ENCODE data around the gene DTYMK. TPM values are rescaled to one million over a fixed set of nuclear protein-coding genes. Genes with fewer than 3 reads are reported as not detected.

Gene DTYMK
- total RNA-seq, 6 experiments from 2014 or later, result 9.9 to 21.5 (median 10.4) TPM

DNA sequence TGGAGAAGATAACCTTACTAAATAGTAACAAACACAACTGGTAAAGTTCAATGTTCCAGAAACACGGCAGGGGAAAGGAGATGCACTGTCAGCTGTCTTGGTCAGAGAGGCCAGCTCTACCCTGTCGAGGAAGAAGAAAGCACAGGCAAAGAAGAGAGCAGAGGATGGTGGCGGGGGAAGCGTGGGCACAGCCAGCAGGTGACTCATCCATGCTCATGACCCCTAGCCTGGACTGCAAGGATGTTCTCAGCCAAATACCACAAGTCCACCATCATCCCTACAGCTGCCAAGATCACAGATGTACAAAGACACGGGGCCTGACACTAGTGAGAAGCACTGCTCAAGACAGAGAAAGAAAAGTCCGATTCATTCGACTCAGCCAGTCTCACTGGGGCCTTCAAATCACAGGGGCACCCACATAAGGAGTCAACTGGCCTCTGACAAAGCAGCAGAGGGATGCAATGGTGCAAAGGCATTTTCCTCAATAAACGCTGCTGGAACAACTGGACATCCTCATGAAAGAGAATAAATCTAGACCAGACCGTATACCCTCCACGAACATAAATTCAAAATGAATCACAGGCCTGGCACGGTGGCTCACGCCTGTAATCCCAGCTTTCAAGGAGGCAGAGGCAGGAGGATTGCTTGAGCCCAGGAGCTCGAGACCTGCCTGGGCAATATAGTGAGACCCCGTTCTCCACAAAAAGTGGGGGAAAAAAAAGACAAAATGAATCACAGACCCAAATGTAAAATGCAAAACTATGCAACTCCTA lies 5.6 kb downstream of the DTYMK start:
- TF ChIP-seq, protein P1, sequence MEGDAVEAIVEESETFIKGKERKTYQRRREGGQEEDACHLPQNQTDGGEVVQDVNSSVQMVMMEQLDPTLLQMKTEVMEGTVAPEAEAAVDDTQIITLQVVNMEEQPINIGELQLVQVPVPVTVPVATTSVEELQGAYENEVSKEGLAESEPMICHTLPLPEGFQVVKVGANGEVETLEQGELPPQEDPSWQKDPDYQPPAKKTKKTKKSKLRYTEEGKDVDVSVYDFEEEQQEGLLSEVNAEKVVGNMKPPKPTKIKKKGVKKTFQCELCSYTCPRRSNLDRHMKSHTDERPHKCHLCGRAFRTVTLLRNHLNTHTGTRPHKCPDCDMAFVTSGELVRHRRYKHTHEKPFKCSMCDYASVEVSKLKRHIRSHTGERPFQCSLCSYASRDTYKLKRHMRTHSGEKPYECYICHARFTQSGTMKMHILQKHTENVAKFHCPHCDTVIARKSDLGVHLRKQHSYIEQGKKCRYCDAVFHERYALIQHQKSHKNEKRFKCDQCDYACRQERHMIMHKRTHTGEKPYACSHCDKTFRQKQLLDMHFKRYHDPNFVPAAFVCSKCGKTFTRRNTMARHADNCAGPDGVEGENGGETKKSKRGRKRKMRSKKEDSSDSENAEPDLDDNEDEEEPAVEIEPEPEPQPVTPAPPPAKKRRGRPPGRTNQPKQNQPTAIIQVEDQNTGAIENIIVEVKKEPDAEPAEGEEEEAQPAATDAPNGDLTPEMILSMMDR (IDR thresholded peaks at IDR 0.05), result no peak
- no peak for TF ChIP-seq POLR2A (IDR thresholded peaks at IDR 0.05)
- ATAC-seq, result peak in 2 of 4 donors; percentile 17 to 95
- H3K27me3 ChIP-seq, result no peaks in the 10 kb centered on the region
- intact Hi-C loops (cut with DNase I), result no loop called here
- peaks cover 0 to 5% (median 0%) of the 10 kb centered on the region in 4 donors for H3K4me1 ChIP-seq
- H3K9me3 ChIP-seq, result no peaks in the 10 kb centered on the region
- no peak overlapping the region for H3K27ac ChIP-seq
- 82% methylated on average over 9 of the region's 14 CpGs for WGBS (ENCODE audit: insufficient coverage, low coverage, low lambda C conversion rate, missing lambda C conversion rate)
- H3K4me3 ChIP-seq, result no peak overlapping the region
- H3K36me3 ChIP-seq, result peaks cover 0 to 4% (median 0%) of the 10 kb centered on the region in 4 donors
- DNase-seq, result no peak

DNA sequence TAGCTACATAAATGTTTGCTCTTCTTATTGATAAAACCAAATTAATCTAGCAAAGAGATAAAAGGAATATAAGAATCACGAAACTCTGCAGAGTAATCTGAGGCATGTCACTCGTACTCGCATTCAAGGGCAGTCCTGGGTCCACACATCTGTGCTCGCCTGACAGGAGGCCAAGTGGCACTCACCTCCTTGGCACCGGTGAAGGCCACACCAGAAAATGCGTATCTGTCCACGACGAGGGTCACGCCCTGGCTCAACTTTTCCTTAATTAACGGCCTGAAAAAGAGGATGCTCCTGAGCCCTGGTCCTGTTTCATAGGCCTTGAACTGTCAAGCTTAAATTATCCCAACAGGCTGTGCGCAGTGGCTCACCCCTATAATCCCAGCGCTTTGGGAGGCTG lies 6.6 kb downstream of the DTYMK start:
- ATAC-seq, result no peak
- no peak for TF ChIP-seq POLR2A (IDR thresholded peaks at IDR 0.05)
- TF ChIP-seq, protein P1 (IDR thresholded peaks at IDR 0.05), result no peak

DNA sequence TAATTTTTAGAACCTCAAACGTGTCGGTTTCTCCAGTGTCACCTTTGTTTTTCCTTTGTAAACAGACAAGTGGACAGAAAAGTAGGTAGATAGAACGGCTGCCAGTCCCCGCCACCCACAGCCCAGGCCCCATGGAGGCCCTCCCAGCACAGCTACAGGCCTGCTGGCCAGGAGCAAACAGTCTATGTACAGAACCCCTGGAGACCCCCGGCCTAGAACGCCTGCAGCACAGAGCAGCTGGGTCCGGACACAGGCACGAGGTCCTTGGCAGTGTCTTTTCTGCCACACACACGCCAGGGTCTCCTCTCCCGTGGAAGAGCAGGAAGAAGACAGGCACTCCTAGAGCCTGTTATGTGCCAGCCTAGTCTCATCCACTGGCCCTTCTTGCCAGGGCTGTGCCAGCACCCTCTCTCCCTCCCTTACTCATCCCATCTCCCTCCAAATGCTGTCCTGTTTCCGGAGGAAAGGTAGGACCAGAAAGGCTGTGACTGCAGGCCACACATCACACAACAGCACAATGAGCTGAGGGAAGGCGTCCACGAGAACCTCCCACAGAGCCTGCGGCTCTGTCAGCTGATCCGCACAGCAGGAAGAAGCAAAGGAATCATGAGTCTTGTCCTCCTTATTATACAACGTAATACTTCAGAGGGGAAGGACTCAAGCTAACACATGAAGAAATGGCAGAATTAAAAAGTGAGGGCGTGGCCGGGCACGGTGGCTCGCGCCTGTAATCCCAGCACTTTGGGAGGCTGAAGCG lies 7.7 kb downstream of the DTYMK start:
- no peak for TF ChIP-seq POLR2A (IDR thresholded peaks at IDR 0.05)
- TF ChIP-seq, protein P1 (IDR thresholded peaks at IDR 0.05), result no peak
- Histone ChIP-seq H3K9me3 (no peaks in the 10 kb centered on the region), H3K4me3 (no peak overlapping the region), H3K27ac (no peak overlapping the region), H3K36me3 (peaks cover 0 to 4% (median 0%) of the 10 kb centered on the region in 4 donors), H3K27me3 (no peaks in the 10 kb centered on the region), H3K4me1 (no peaks in the 10 kb centered on the region)
- WGBS (ENCODE audit: insufficient coverage, low coverage, low lambda C conversion rate, missing lambda C conversion rate), result 88% methylated on average over 13 of the region's 22 CpGs
- intact Hi-C loops (cut with DNase I), result no loop called here
- ATAC-seq, result no peak
- no peak for DNase-seq

More for the DNA sequence above, 6.6 kb downstream of the DTYMK start:
- DNase-seq, result no peak
- Histone ChIP-seq H3K4me3 (no peak overlapping the region), H3K9me3 (no peaks in the 10 kb centered on the region), H3K27ac (no peak overlapping the region), H3K36me3 (peaks cover 0 to 4% (median 0%) of the 10 kb centered on the region in 4 donors), H3K4me1 (no peaks in the 10 kb centered on the region), H3K27me3 (no peaks in the 10 kb centered on the region)
- intact Hi-C loops (cut with DNase I), result no loop called here
- 89% methylated on average over 10 of the region's 12 CpGs for WGBS (ENCODE audit: insufficient coverage, low coverage, low lambda C conversion rate, missing lambda C conversion rate)

DNA sequence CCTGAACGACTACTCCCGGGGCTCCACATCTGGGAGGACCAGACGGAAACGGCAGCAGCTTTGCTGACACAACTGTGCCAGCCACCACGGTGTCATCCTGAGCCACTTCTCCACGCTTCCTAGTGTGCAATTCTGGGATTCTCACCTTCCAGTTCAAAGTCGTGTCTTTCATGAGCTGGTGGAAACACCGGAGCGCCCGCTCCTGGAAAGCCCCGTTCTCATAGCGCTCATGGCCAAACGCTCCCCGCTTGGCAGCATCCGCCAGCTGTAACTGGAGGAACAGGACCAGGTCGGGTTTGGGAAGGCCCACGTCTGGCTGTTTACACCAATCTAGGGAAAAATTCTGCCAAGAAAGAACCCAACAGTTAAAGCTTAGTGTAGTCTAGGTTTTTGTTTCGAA lies 8.3 kb downstream of the DTYMK start:
- no peak for DNase-seq
- H3K36me3 ChIP-seq, result peaks cover 0 to 4% (median 0%) of the 10 kb centered on the region in 4 donors
- WGBS (ENCODE audit: insufficient coverage, low coverage, low lambda C conversion rate, missing lambda C conversion rate), result 92% methylated on average over 15 of the region's 18 CpGs
- ATAC-seq, result no peak
- H3K27ac ChIP-seq, result no peak overlapping the region
- no peak overlapping the region for H3K4me3 ChIP-seq
- no peaks in the 10 kb centered on the region for H3K4me1 ChIP-seq
- H3K9me3 ChIP-seq, result no peaks in the 10 kb centered on the region
- TF ChIP-seq, protein P1 (IDR thresholded peaks at IDR 0.05), result no peak
- TF ChIP-seq POLR2A (IDR thresholded peaks at IDR 0.05), result no peak
- intact Hi-C loops (cut with DNase I), result no loop called here
- H3K27me3 ChIP-seq, result no peaks in the 10 kb centered on the region
